Omental fat pad (tissue), 4 donors: ENCODE data around the gene LTBP2. TPM values are rescaled to one million over a fixed set of nuclear protein-coding genes. Genes with fewer than 3 reads are reported as not detected.

Experiments used
- ATAC-seq: fragments of 150-250 bp; one replicate; pipeline ENCODE4 v1.9.1; 2016; ENCODE audit warnings: mild to moderate bottlenecking, moderate library complexity; ENCODE audit not compliant: low FRiP score
- DNase-seq: peaks from one replicate; pipeline ENCODE4 v3.0.0-alpha.2; 2019; ENCODE audit warnings: low spot score
- CTCF ChIP-seq, 3 donors: fragments of 450-650 bp; IDR thresholded peaks; one replicate each; pipeline ENCODE4 v1.5.1; 2016 to 2017; ENCODE audit warnings: antibody characterized with exemption in 3 of 3, mild to moderate bottlenecking in 3 of 3, moderate library complexity in 2 of 3
- total RNA-seq, 4 donors: library from RNA; depleted of rRNA; stranded (reverse); fragments of >200 nt; gene quantifications; one replicate each; pipeline ENCODE4 v1.1.0, GENCODE V29; 2016

The LTBP2 gene
- total RNA-seq, 4 donors from 2014 or later, result 31.6 to 104 (median 72.3) TPM

- ATAC-seq (no peak), DNase-seq (no peak)
- TF ChIP-seq CTCF (IDR thresholded peaks at IDR 0.05), result no peak
These were observed 86.6 kb downstream of the LTBP2 start for GRCh38 chr14:74525361-74525851.

GRCh38 chr14:74524812-74525135, 87.3 kb downstream of the LTBP2 start:
- DNase-seq (no peak), ATAC-seq (no peak)
- no peak for TF ChIP-seq CTCF (IDR thresholded peaks at IDR 0.05)

GRCh38 chr14:74524076-74524811, 87.8 kb downstream of the LTBP2 start:
- DNase-seq, result no peak
- peak; percentile 73 for ATAC-seq
- TF ChIP-seq CTCF (IDR thresholded peaks at IDR 0.05), result no peak

- no peak for ATAC-seq
- TF ChIP-seq CTCF (IDR thresholded peaks at IDR 0.05), result no peak
- DNase-seq, result no peak
These were observed 89.3 kb downstream of the LTBP2 start for GRCh38 chr14:74522740-74523139.

- DNase-seq, result no peak
- no peak for TF ChIP-seq CTCF (IDR thresholded peaks at IDR 0.05)
- no peak for ATAC-seq
These were observed 90.3 kb downstream of the LTBP2 start for GRCh38 chr14:74521756-74522155.

- no peak for ATAC-seq
- TF ChIP-seq CTCF (IDR thresholded peaks at IDR 0.05), result no peak
- DNase-seq, result no peak
These were observed 92.5 kb downstream of the LTBP2 start for GRCh38 chr14:74519316-74520074.
